ENCODE results near the gene GAD1.

DNA sequence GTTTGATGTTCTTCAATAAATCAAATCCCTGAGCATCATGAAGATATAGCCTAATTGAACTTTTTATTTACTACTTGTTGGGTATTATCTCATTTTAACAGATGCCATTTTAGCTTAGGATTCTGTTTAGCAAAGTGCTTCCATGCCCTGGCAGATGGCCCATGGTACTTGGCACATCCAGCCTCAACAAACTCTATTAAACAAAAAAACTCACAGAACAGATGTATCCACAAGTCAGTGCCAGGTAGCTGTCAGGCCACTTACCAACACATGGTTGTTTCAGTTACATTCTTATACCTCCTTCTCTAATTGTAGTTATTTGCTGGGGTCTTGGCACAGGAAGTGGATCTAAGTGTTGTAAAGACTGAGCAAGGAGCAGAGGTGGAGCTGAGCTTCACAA is 29.6 kb downstream of the GAD1 start:
- no peak for TF ChIP-seq CTCF (IDR thresholded peaks at IDR 0.05; ENCODE audit: low read depth, low read length)
- TF ChIP-seq EZH2phosphoT487 (IDR thresholded peaks at IDR 0.05; ENCODE audit: low read depth), result no peak

Data from OCI-LY3 (cell line).